IPS DF 6.9 (cell line): ENCODE measurements around the gene MACROD2.

ENCODE experiments used
- DNase-seq: peaks from one replicate; pipeline ENCODE4 v3.0.0-alpha.2; 2013; ENCODE audit warnings: low read depth, low spot score
- H3K27ac ChIP-seq: one replicate; pipeline ENCODE4 v1.5.1; 2013; ENCODE audit warnings: low read length, control low read depth
- H3K27me3 ChIP-seq: 2 replicates; pipeline ENCODE4 v1.6.1; 2013; ENCODE audit warnings: mild to moderate bottlenecking, low read length; ENCODE audit not compliant: control insufficient read depth, insufficient read depth
- H3K36me3 ChIP-seq: 2 replicates; pipeline ENCODE4 v1.6.1; 2013; ENCODE audit warnings: low read length; ENCODE audit not compliant: control insufficient read depth, insufficient read depth
- H3K4me1 ChIP-seq: 2 replicates; pipeline ENCODE4 v1.6.1; 2013; ENCODE audit warnings: low read length; ENCODE audit not compliant: control insufficient read depth, insufficient read depth
- H3K4me3 ChIP-seq: 2 replicates; pipeline ENCODE4 v1.5.1; 2013; ENCODE audit warnings: mild to moderate bottlenecking, low read length
- H3K9me3 ChIP-seq: 2 replicates; pipeline ENCODE4 v1.6.1; 2013; ENCODE audit warnings: low read length, inconsistent platforms; ENCODE audit not compliant: control insufficient read depth, insufficient read depth
- WGBS: extraction: QIAGEN DNeasy Blood & Tissue Kit; methylation state at CpG from one replicate; pipeline ENCODE4 v1.1.7; 2013; ENCODE audit warnings: mixed read lengths, missing lambda C conversion rate; ENCODE audit not compliant: insufficient read length, insufficient coverage; 5-methylcytosine and 5-hydroxymethylcytosine counted together

Gene MACROD2

GRCh38 chr20:15653396-15654207 is 1658.3 kb downstream of the MACROD2 start:
- WGBS: no CpG with 5 or more reads among the region's 8 CpGs
- Histone ChIP-seq H3K4me3 (no peak overlapping the region), H3K36me3 (no peaks in the 10 kb centered on the region; the same call in 1 of the 2 replicates), H3K27ac (no peak overlapping the region), H3K27me3 (no peaks in the 10 kb centered on the region), H3K9me3 (no peaks in the 10 kb centered on the region), H3K4me1 (peaks cover 1% of the 10 kb centered on the region; the same call in 1 of the 2 replicates)
- no peak for DNase-seq

- DNase-seq: peak; percentile 70
- no CpG with 5 or more reads among the region's 2 CpGs for WGBS
Measured at GRCh38 chr20:15654208-15654649, 1658.9 kb downstream of the MACROD2 start.

GRCh38 chr20:15655295-15655874 is 1660.1 kb downstream of the MACROD2 start:
- no peak for DNase-seq
- Histone ChIP-seq H3K36me3 (no peaks in the 10 kb centered on the region; the same call in 1 of the 2 replicates), H3K4me1 (peaks cover 1% of the 10 kb centered on the region; the same call in 1 of the 2 replicates), H3K9me3 (no peaks in the 10 kb centered on the region), H3K27me3 (no peaks in the 10 kb centered on the region), H3K27ac (no peak overlapping the region), H3K4me3 (no peak overlapping the region)
- no CpG with 5 or more reads among the region's 7 CpGs for WGBS

More at GRCh38 chr20:15654208-15654649, 1658.9 kb downstream of the MACROD2 start:
- Histone ChIP-seq H3K4me1 (peaks cover 1% of the 10 kb centered on the region; the same call in 1 of the 2 replicates), H3K9me3 (no peaks in the 10 kb centered on the region), H3K27me3 (no peaks in the 10 kb centered on the region), H3K4me3 (no peak overlapping the region), H3K36me3 (no peaks in the 10 kb centered on the region; the same call in 1 of the 2 replicates), H3K27ac (no peak overlapping the region)

- Histone ChIP-seq H3K27ac (no peak overlapping the region), H3K9me3 (no peaks in the 10 kb centered on the region), H3K36me3 (no peaks in the 10 kb centered on the region; the same call in 1 of the 2 replicates), H3K4me1 (peaks cover 1% of the 10 kb centered on the region; the same call in 1 of the 2 replicates), H3K4me3 (no peak overlapping the region), H3K27me3 (no peaks in the 10 kb centered on the region)
- DNase-seq: no peak
- no CpG with 5 or more reads among the region's 2 CpGs for WGBS
Measured at GRCh38 chr20:15656124-15656523, 1660.8 kb downstream of the MACROD2 start.

- no CpG with 5 or more reads among the region's 5 CpGs for WGBS
- Histone ChIP-seq H3K9me3 (no peaks in the 10 kb centered on the region), H3K27ac (no peak overlapping the region), H3K4me3 (no peak overlapping the region), H3K36me3 (no peaks in the 10 kb centered on the region; the same call in 1 of the 2 replicates), H3K27me3 (no peaks in the 10 kb centered on the region), H3K4me1 (peaks cover 1% of the 10 kb centered on the region; the same call in 1 of the 2 replicates)
- no peak for DNase-seq
Measured at GRCh38 chr20:15658295-15658694, 1663.0 kb downstream of the MACROD2 start.

GRCh38 chr20:15673206-15673605 is 1677.9 kb downstream of the MACROD2 start:
- no peaks in the 10 kb centered on the region; the same call in 1 of the 2 replicates for H3K9me3 ChIP-seq
- no peaks in the 10 kb centered on the region for H3K4me1 ChIP-seq
- no CpG with 5 or more reads among the region's 1 CpG for WGBS
- H3K36me3 ChIP-seq: no peaks in the 10 kb centered on the region
- no peak for DNase-seq
- H3K4me3 ChIP-seq: no peak overlapping the region
- no peaks in the 10 kb centered on the region for H3K27me3 ChIP-seq
- no peak overlapping the region for H3K27ac ChIP-seq

GRCh38 chr20:15674253-15675060 is 1679.1 kb downstream of the MACROD2 start:
- Histone ChIP-seq H3K4me1 (no peaks in the 10 kb centered on the region), H3K27me3 (no peaks in the 10 kb centered on the region), H3K4me3 (no peak overlapping the region), H3K9me3 (no peaks in the 10 kb centered on the region; the same call in 1 of the 2 replicates), H3K36me3 (no peaks in the 10 kb centered on the region), H3K27ac (no peak overlapping the region)
- WGBS: no CpG with 5 or more reads among the region's 5 CpGs
- DNase-seq: no peak

GRCh38 chr20:15675061-15675514 is 1679.8 kb downstream of the MACROD2 start:
- no peaks in the 10 kb centered on the region for H3K27me3 ChIP-seq
- no peaks in the 10 kb centered on the region for H3K4me1 ChIP-seq
- no peaks in the 10 kb centered on the region for H3K36me3 ChIP-seq
- DNase-seq: no peak
- no peak overlapping the region for H3K4me3 ChIP-seq
- H3K9me3 ChIP-seq: no peaks in the 10 kb centered on the region; the same call in 1 of the 2 replicates
- WGBS: no CpG with 5 or more reads among the region's 2 CpGs
- H3K27ac ChIP-seq: no peak overlapping the region

- no peaks in the 10 kb centered on the region for H3K27me3 ChIP-seq
- H3K4me1 ChIP-seq: no peaks in the 10 kb centered on the region
- no CpG with 5 or more reads among the region's 1 CpG for WGBS
- H3K27ac ChIP-seq: no peak overlapping the region
- DNase-seq: no peak
- H3K9me3 ChIP-seq: no peaks in the 10 kb centered on the region; the same call in 1 of the 2 replicates
- no peak overlapping the region for H3K4me3 ChIP-seq
- H3K36me3 ChIP-seq: no peaks in the 10 kb centered on the region
Measured at GRCh38 chr20:15675813-15676484, 1680.6 kb downstream of the MACROD2 start.
